ENCODE results near the gene RUBCNL.
A peak's percentile ranks its signal among the peaks of the same experiment; 100 is the strongest.

Gene RUBCNL

DNA sequence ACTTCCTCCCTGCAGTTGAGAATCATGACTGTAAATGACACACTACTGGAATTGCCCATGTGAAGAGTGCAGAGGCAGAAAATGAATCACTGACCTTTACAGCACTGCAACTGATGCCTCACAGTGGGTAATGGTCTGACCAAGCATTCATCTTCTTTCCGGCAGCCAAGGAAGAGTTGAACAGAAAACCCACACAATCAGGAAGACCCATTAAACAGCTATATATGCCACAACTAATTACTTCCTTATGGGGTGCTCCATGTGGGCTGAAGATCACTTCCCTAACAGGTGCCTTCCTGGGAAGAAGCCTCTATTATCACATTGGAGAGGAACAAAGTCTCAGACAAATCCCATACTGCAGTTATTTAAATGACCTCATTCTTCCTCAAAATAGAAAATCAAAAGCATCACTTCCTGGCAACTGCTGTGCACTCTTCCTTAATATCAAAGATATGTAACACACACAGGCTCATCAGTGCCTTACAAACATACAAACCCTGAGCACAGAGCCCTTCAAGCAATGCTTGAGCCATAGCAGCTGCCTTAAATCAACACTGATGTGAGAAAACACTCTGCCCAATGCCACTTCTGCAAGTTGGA, 45.8 kb downstream of the RUBCNL start:
- DNase-seq (ENCODE audit: low spot score) = no peak

DNA sequence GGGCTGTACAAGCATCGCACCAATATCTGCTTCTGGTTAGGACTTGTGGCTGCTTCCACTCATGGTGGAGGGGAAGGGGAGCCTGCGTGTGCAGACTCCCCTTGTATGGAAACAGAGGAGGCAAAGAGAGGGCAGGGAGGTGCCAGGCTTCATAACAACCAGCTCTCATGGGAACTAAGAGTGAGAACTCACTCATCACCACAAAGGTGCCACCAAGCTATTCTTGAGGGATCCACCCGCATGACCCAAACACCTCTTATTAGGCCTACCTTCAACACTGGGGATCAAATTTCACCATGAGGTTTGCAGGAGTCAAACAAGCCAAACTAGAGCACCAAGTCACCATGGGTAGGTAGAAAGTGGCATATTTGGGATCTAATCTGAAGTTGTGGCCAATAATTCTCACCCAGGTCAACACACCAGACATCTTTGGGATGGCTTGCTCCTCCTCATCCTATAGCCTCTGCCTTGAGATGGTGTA, 46.4 kb downstream of the RUBCNL start:
- DNase-seq (ENCODE audit: low spot score) = no peak

DNA sequence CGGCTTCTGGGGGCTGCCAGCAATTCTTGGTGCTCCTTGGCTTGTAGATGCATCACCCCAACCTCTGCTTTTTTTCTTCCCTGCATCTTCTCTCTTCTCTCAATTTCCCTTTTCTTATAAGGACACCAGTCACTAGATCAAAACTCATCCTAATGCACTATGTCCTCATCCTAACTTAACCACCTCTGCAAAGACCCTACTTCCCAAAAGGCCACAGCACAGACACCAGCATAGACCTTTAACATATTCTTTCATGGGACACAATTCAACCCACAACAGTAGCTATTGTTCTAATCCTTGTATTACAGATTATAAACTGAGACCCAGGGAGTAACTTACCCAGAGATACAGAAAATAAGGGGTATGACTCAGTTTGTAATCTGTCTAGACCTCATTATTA, 47.0 kb downstream of the RUBCNL start:
- DNase-seq (ENCODE audit: low spot score) = no peak

GRCh38 chr13:46339035-46339666, 47.9 kb downstream of the RUBCNL start:
- no peak for DNase-seq (ENCODE audit: low spot score)

GRCh38 chr13:46337700-46338099, 49.4 kb downstream of the RUBCNL start:
- DNase-seq (ENCODE audit: low spot score) = no peak

DNA sequence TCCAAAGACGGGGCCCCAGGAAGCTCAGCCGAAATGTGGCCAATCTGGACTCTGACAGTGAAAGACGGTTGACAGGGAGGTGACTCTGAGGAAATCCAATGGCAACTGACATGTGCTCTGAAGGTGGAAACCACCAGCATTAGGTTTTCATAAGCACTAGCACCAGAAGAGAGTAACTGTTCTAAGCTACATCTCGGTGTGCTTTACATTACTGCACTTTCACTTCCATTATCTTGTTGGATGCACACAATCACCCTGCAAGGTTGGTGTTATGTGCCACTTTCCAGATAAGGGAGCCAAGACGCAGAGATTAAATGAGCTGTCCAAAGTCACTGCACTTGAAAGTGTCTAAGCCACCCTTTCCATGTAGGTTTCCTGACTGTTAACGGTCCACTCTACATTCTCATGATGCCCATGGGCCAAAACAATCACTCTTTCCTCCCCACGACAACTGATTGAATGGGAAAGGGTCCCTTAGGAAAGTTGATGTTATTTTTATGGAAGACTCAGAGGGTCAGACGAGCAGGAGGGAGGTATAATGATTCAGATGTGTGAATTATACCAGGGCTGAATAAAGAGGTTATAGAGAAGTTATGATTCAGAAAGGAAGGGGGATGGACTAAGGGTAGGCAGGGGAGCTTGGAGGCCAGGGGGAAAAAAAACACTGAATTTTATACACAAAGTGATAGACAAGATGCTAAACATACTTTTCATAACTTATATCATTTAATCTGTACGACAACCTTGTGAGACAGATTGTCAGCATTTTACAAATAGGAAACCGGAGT, 52.8 kb downstream of the RUBCNL start:
- DNase-seq (ENCODE audit: low spot score) = no peak

- DNase-seq (ENCODE audit: low spot score) = no peak
Measured at GRCh38 chr13:46332772-46333171, 54.3 kb downstream of the RUBCNL start.

GRCh38 chr13:46329624-46330023, 57.4 kb downstream of the RUBCNL start:
- no peak for DNase-seq (ENCODE audit: low spot score)

- DNase-seq (ENCODE audit: low spot score) = no peak
Measured at GRCh38 chr13:46327246-46327645, 59.8 kb downstream of the RUBCNL start.

GRCh38 chr13:46324976-46325375, 62.1 kb downstream of the RUBCNL start:
- no peak for DNase-seq (ENCODE audit: low spot score)

DNA sequence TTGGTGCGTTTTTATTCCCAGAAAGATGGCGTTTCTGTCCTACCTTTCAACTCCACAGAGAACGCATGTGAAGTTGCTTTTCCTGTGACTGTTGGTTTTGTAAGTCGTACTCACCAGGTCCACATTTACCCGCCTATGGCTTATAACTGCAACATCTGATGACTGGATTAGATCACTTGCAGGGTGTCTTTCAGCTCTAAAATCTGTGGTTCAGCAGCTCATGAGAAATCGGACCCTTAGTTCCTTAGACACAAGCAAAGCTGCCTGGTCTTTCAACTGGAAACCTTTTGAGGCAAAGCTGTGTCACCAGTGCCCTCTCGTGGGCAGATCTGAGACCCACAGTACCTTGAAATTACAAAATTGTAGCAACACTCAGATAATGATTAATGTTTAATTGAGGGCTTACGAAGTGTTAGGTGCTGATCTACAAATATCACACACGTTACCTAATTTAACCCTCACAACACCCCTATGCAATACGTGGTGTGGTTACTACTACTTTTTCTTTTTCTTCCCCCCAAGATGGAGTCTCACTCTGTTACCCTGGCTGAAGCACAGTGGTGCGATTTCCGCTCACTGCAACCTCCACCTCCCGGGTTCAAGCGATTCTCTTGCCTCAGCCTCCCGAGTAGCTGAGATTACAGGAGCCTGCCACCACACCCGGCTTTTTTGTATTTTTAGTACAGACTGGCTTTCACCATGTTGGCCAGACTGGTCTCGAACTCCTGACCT, 65.4 kb downstream of the RUBCNL start:
- peak; percentile 36 for DNase-seq (ENCODE audit: low spot score)

DNA sequence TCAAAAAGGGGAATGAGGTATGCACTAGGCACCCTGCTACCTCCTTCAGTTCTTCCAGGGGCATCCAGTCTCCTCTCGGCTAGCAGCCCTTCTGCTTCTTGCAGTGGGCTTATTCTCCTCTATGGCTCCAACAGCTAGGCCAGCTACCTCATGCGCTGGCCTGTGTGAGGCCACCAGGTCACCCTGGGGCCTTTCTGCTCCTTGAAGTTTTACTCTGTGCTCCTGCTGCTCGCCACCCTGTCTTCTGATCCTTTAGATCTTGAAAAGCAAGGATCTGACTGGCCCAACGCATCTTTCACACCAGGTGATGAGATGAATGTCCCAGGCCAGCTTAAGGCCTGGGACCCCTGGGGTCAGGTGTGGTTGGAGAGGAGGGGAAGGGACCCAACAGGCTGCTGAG, 66.2 kb downstream of the RUBCNL start:
- DNase-seq (ENCODE audit: low spot score) = no peak

DNA sequence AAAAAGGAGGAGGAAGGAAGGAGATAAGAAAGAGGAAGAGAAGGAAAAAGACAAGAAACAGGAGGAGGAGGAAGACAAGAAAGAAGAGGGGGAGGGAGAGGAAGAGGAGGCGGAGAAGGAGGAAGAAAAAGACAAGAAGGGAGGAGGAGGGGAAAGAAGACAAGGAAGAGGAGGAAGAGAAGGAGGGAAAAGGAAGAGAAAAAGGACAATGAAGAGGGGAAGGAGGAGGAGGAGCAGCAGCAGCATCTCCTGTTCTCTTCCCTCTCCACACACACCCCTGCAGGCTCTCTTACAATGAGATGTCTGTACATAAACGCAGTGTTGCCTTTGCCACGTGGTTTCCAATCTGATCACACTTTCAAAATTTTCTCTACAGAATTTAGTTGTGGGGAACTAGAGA, 66.6 kb downstream of the RUBCNL start:
- no peak for DNase-seq (ENCODE audit: low spot score)

DNA sequence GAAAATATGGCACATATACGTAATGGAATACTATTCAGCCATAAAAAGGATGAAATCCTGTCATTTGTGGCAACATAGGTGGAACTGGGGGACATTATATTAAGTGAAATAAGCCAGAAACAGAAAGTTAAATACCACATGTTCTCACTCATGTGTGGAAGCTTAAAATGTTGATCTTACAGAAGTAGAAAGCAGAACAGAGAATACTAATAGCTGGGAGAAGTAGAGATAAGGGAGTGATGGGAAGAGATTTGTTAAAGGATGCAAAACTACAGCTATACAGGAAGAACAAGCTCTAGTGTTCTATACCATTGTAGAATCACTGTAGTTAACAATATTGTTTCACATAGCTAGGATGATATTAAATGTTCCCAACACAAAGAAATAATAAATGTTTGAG, 68.1 kb downstream of the RUBCNL start:
- no peak for DNase-seq (ENCODE audit: low spot score)

- DNase-seq (ENCODE audit: low spot score) = no peak
Measured at GRCh38 chr13:46317120-46317519, 69.9 kb downstream of the RUBCNL start.

DNA sequence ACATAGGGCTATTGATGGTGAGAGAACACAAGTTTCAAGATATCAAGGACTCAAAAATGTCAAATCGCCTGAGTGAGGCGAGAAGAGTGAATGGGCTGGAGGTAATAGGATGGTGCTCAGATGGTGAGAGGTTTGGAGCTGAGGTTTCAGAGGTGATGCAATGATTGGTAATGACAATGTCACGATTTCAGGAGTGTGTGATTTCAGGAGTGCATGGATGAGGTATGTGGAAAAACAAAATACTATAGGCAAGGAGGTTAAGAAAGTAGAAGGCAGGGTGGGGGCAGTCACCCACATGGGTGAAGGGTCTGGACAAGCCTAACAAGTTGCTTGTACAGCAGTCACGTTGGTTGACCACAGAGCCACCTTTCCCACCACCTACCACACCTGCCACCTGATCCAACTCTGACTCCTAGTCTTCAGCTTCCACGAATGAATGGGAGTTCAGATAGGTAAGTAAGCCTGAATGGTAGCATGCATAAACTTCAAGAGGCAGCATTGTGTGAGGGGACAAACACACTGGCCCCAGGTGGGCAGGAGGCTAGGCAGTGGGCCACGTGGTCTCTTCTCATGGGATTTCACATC, 71.5 kb downstream of the RUBCNL start:
- no peak for DNase-seq (ENCODE audit: low spot score)

- DNase-seq (ENCODE audit: low spot score) = no peak
Measured at GRCh38 chr13:46315036-46315435, 72.0 kb downstream of the RUBCNL start.

DNA sequence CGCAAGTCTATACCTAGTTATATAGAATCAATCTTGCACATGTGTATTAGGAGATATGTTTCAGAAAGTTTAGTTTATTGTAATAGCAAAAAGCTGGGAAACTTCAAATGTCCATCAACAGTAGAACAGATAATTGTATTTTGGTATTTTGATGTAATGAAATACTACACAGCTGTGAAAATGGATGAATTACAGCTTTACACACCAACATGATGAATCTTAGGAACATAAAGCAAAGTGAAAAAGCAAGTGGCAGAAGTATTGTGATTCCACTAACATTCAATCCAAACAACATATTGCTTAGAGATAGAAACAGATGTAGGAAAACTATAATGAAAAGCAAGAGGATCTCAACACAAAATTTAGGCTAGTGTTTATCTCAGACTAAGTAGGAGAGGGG, 72.5 kb downstream of the RUBCNL start:
- DNase-seq (ENCODE audit: low spot score) = no peak

DNA sequence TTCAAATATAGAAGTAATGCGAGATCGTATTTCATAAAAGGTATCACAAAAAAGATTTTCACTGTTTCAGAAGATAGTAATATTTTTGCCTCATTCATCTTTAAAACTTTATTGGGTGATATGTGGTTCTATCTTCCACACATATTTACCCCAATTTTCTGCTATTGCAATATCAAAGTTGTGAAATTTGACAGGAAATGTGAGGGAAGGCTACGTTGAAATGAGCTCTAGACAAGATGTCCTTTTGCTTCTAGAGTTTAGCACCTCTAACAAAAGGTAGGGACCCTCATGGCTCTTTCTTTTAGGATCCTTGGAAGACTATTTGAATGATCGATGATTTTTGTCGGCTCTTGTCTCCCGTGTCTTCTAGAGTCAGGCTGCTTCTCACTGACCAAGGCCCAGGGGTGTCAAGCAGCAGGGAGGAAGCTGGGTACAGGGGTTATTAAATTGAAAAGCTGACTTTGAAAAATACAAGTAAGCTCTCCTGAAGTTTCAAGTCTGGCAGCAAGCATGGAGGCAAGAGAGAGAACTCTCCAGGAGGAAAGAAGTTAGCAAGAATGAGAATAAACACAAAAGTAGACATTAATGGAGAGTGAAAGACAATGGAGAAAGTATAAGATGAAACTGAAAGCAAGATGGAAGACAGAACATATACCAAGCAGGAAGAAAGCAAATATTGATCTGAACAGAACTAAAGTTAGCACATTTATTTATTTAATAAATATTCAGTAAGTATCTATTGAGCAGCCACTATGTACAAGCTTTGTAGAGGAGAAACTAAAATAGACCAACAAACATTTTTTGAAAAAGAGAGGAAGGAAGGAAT, 73.4 kb downstream of the RUBCNL start:
- DNase-seq (ENCODE audit: low spot score) = no peak

- DNase-seq (ENCODE audit: low spot score) = no peak
Measured at GRCh38 chr13:46313024-46313423, 74.0 kb downstream of the RUBCNL start.

- DNase-seq (ENCODE audit: low spot score) = no peak
Measured at GRCh38 chr13:46311217-46311616, 75.8 kb downstream of the RUBCNL start.

All from HuH-7 (cell line).